IPS DF 6.9 (cell line): ENCODE data around the gene PAPOLB.

ENCODE experiments used
- DNase-seq: peaks from one replicate; pipeline ENCODE4 v3.0.0-alpha.2; 2013; ENCODE audit warnings: low read depth, low spot score
- H3K27ac ChIP-seq: one replicate; pipeline ENCODE4 v1.5.1; 2013; ENCODE audit warnings: low read length, control low read depth
- H3K27me3 ChIP-seq: 2 replicates; pipeline ENCODE4 v1.6.1; 2013; ENCODE audit warnings: mild to moderate bottlenecking, low read length; ENCODE audit not compliant: control insufficient read depth, insufficient read depth
- H3K36me3 ChIP-seq: 2 replicates; pipeline ENCODE4 v1.6.1; 2013; ENCODE audit warnings: low read length; ENCODE audit not compliant: control insufficient read depth, insufficient read depth
- H3K4me1 ChIP-seq: 2 replicates; pipeline ENCODE4 v1.6.1; 2013; ENCODE audit warnings: low read length; ENCODE audit not compliant: control insufficient read depth, insufficient read depth
- H3K4me3 ChIP-seq: 2 replicates; pipeline ENCODE4 v1.5.1; 2013; ENCODE audit warnings: mild to moderate bottlenecking, low read length
- H3K9me3 ChIP-seq: 2 replicates; pipeline ENCODE4 v1.6.1; 2013; ENCODE audit warnings: low read length, inconsistent platforms; ENCODE audit not compliant: control insufficient read depth, insufficient read depth
- WGBS: extraction: QIAGEN DNeasy Blood & Tissue Kit; methylation state at CpG from one replicate; pipeline ENCODE4 v1.1.7; 2013; ENCODE audit warnings: mixed read lengths, missing lambda C conversion rate; ENCODE audit not compliant: insufficient read length, insufficient coverage; 5-methylcytosine and 5-hydroxymethylcytosine counted together

Gene PAPOLB

DNA sequence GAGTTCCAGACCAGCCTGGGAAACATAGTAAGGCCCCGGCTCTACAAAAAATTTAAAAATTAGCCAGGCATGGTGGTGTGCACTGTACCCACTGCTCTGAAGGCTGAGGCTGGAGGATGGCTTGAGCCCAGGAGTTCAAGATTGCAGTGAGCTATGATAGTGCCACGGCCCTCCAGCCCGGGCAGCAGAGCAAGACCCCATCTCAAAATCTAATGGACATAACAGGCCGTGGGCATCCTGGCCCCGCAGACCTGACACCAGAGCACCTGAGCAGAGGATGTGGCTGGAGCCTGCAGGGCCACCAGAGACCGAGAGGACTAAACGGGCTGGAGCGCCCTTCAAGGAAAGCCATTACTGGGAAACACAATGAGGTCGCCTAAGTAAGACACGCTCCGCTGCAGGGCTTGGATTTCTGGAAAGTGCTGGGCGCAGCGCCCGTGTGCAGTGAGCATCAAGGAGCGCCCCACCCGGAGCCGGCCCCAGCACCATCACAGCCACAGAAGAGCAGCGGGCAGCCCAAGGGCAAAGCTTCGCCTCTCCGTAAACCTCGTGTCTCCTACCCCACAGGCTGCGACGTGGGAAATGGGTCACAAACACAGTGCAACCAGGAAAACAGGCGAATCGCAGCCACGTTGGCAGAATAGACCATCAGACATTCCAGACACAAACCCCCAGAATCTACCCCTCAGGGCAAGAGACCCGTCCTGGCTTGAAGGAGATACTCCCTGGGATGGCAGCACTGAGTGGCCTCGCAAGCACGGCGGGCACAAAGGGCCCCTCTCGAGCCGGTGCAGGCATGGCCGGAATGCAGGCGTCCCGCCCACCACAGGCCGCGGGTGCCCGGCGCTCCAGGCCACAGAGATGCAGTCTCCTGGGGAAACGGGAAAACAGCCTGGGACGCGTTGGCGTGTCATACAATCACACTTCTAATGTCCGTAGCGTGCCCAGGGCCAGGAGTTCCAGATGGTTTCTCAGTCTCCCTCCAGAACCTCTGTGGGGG, 16.8 kb upstream of the PAPOLB start:
- Histone ChIP-seq H3K4me1 (no peaks in the 10 kb centered on the region), H3K9me3 (peaks cover 2% of the 10 kb centered on the region; the same call in 1 of the 2 replicates), H3K27ac (no peak overlapping the region), H3K36me3 (no peaks in the 10 kb centered on the region), H3K4me3 (no peak overlapping the region), H3K27me3 (no peaks in the 10 kb centered on the region)
- no CpG with 5 or more reads among the region's 45 CpGs for WGBS
- no peak for DNase-seq

DNA sequence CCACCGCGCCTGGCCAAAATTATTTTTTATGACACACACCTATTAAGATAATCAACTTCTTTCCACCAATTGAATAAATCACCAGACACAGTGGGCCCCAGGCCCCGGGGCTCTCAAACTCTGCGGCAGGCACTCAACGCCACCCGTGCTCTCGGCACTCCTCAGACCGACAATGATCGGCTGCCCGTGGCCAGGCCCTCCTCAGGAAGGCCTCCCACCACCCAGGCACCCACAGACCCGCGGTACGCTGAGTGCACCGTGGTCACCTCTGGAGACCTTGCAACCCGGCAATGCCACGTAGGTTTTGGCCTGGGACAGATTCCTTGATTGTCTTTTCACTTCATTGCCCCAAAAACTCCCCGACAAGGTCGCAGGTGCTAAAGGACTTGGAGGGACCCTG, 14.8 kb upstream of the PAPOLB start:
- WGBS = no CpG with 5 or more reads among the region's 18 CpGs
- Histone ChIP-seq H3K36me3 (no peaks in the 10 kb centered on the region), H3K9me3 (peaks cover 4% of the 10 kb centered on the region), H3K4me3 (no peak overlapping the region), H3K27me3 (no peaks in the 10 kb centered on the region), H3K27ac (no peak overlapping the region), H3K4me1 (no peaks in the 10 kb centered on the region)
- DNase-seq = no peak

DNA sequence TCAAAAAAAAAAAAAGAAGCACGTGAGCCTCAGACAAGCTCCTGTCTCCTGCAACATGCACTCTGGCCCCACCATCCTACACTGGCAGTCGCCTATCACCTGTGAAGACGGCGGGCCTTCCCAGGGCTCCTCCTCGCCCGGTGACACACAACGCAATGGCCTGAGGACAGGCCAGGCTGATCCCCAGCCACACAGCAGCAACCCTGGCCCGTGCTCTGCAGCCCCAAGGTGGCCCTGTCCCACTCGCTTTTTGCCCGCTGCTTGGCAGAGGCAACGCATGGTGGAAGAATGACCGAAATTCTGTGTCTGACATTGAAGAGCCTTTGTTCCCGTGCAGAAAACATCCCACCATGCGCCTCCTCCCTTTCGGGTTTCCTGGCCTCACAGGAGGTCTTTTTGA, 13.6 kb upstream of the PAPOLB start:
- H3K4me1 ChIP-seq = no peaks in the 10 kb centered on the region; the same call in 1 of the 2 replicates
- no CpG with 5 or more reads among the region's 15 CpGs for whole genome bisulfite sequencing
- no peaks in the 10 kb centered on the region for H3K36me3 ChIP-seq
- no peaks in the 10 kb centered on the region for H3K27me3 ChIP-seq
- peaks cover 4% of the 10 kb centered on the region for H3K9me3 ChIP-seq
- DNase-seq = no peak
- H3K4me3 ChIP-seq = no peak overlapping the region
- no peak overlapping the region for H3K27ac ChIP-seq

DNA sequence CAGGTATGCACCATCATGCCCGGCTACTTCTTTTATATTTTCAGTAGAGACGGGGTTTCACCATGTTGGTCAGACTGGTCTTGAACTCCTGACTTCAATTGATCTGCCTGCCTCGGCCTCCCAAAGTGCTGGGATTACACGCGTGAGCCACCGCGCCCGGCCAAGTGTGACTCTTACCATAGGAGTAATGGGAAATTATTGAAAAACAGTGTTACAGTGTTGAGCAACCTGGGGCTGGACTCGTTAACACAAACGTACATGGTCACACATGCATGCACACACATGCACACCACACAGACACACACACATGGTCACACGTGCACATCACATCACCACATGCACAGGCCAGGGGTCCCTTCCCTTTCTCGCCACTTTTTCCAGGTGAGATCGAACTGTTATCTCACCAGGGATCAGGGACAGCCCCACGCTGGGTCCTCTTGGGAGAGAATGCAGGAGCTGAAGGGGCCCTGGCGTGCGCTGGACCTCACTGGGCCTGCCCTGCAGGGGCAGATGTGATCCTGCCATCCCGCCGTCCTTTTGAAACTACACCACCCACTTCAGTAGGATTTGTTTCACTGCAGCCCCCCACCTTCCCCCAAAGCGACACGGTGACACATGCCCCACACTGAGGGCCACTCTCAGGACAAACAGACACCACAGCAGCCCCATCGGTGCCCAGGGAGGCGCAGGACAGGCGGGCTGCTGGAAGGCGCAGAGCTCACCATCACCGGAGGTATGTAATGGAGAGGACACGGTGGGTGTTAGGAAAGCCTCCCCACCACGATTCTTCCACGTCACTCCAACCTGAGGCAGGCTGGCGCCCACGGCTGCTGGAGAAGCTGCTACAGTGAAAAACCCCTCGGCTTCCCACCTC, 11.5 kb upstream of the PAPOLB start:
- no CpG with 5 or more reads among the region's 31 CpGs for WGBS
- Histone ChIP-seq H3K27me3 (no peaks in the 10 kb centered on the region; the same call in 1 of the 2 replicates), H3K4me3 (no peak overlapping the region), H3K4me1 (no peaks in the 10 kb centered on the region; the same call in 1 of the 2 replicates), H3K36me3 (no peaks in the 10 kb centered on the region), H3K27ac (no peak overlapping the region), H3K9me3 (peaks cover 4% of the 10 kb centered on the region)
- no peak for DNase-seq

DNA sequence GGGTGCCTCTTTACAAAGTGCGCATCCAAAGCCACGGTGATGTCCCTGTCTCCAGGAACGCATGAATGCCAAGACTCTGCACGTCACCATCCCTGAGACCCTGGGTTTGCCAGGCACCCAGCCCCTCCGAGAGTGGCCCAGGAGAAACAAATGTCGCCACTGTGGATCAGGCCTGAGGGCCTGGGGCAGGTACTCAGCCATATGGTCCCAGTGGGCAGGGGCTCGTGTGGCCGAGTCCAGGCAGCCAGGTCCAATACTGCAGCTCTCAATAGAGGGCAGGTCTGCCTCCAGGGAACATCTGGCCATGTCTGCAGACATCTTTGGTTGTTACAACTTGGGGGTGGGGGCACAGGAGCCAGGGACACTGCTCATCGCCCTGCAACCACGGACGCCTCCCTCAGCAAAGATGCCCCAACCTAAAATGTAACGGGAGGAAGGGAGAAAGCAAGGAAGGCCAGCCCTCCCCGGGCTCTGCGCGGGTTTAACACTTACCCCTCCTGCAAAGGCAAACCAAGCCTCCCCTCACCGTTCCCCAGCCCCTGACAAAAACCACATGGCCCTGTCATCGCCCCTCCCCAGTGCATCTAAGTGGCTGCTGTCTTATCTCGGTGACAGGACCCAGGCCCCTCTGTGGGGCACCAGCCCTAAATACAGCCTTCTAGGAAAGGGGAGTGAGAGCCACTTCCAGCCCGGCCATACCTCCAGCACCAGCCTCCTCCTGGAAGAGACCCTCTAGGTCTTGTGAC, 10.3 kb upstream of the PAPOLB start:
- H3K9me3 ChIP-seq = peaks cover 4% of the 10 kb centered on the region
- H3K4me1 ChIP-seq = no peaks in the 10 kb centered on the region; the same call in 1 of the 2 replicates
- no peaks in the 10 kb centered on the region; the same call in 1 of the 2 replicates for H3K27me3 ChIP-seq
- H3K36me3 ChIP-seq = no peaks in the 10 kb centered on the region
- no CpG with 5 or more reads among the region's 19 CpGs for WGBS
- H3K27ac ChIP-seq = no peak overlapping the region
- no peak overlapping the region for H3K4me3 ChIP-seq
- no peak for DNase-seq

DNA sequence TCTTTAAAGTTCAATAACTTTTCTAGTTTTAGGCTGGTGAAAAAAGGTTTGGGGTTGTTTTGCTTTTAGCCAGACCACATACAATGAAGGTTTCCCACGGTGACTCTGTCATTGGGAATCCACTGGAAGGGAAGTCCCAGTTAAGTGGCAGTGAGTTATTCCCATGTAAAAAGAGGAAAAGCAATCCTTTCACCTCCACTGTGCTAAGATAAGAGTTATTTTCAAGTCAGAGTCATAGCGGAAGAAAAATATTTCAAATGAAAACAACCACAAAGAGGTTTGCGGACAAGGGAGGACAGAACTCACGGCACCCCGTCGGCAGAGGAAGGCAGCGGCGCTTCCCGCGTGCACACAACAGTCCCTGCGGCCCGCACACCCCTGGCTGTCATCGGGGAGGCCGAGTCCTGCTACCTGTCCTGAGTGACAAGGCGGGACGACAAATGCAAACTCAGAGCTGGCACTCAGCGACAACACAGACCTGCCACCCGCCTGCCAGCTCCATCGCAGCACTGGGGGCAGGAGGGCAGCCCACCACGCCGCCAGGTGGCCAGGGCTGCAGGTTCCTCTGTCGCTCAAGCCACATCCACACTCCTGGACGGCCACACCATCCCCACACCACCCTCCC, 9.3 kb upstream of the PAPOLB start:
- Histone ChIP-seq H3K9me3 (peaks cover 9% of the 10 kb centered on the region), H3K27me3 (no peaks in the 10 kb centered on the region; the same call in 1 of the 2 replicates), H3K4me1 (no peaks in the 10 kb centered on the region; the same call in 1 of the 2 replicates), H3K36me3 (no peaks in the 10 kb centered on the region), H3K27ac (no peak overlapping the region), H3K4me3 (no peak overlapping the region)
- no CpG with 5 or more reads among the region's 23 CpGs for WGBS
- DNase-seq = no peak

DNA sequence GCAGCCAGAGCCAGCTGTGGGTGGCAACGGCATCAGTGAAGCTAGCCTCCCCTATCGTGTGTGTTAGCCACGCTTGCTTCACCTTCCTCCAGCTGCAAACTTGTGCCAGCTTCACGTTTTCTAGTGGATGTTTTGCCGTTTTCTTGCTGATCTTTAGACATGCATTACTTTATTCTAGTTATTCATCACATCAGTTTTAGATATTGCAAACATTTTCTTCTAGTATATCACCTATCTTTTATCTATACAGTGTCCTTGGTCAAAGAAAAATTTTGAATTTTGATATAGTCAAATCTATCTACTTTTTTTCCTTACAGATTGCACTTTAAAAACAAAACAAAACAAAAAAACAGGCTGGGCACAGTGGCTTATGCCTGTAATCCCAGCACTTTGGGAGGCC, 6.7 kb upstream of the PAPOLB start:
- DNase-seq = no peak
- WGBS = no CpG with 5 or more reads among the region's 5 CpGs

DNA sequence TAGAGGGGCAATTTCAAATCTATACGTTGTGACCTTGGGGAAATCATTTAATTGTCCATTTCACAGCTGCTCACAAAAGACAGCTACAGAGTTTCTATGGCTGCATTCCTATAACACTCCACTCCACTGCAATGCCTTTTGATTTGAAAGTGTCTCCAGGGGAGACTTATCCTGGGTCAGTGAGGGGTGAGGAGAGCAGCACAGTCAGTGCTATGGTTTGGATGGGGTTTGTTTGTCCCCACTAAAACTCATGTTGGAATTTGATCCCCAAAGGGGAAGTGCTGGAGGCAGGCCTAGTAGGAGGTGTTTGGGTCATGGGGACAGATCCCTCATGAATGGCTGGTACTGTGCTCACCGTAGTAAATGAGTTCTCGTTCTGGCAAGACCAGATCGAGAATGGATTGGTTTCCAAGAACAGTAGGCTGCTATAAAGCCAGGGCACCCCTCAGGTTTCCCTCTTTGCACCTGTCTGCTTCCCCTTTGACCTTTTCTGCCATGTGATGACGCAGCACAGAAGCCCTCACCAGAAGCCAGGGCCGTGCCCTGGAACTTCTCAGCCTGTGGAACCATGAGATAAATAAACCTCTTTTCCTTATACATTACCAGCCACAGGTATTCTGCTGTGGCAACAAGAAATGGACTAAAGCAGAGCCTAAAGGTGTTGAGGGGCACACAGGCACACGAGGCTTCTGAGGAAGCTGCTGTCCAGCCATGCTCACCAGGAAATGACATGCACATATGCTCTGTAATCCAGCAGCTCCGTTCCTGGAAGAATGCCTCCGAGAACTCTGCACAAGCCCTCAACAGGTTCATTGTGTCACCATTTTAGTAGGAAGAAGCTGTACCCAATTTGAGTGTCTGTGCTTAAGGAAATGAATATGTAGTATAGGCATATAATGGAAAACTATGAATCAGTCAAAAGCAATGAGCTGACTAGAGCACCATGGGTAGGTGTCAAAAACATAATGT, 5.0 kb upstream of the PAPOLB start:
- H3K36me3 ChIP-seq = no peaks in the 10 kb centered on the region
- DNase-seq = no peak
- no peaks in the 10 kb centered on the region; the same call in 1 of the 2 replicates for H3K27me3 ChIP-seq
- H3K9me3 ChIP-seq = peaks cover 5% of the 10 kb centered on the region
- peaks cover 2% of the 10 kb centered on the region; the same call in 1 of the 2 replicates for H3K4me1 ChIP-seq
- no peak overlapping the region for H3K4me3 ChIP-seq
- WGBS = no CpG with 5 or more reads among the region's 9 CpGs
- H3K27ac ChIP-seq = no peak overlapping the region

More for the DNA sequence above, 6.7 kb upstream of the PAPOLB start:
- Histone ChIP-seq H3K9me3 (peaks cover 6% of the 10 kb centered on the region), H3K27me3 (no peaks in the 10 kb centered on the region; the same call in 1 of the 2 replicates), H3K36me3 (no peaks in the 10 kb centered on the region), H3K27ac (no peak overlapping the region), H3K4me1 (no peaks in the 10 kb centered on the region; the same call in 1 of the 2 replicates), H3K4me3 (no peak overlapping the region)

DNA sequence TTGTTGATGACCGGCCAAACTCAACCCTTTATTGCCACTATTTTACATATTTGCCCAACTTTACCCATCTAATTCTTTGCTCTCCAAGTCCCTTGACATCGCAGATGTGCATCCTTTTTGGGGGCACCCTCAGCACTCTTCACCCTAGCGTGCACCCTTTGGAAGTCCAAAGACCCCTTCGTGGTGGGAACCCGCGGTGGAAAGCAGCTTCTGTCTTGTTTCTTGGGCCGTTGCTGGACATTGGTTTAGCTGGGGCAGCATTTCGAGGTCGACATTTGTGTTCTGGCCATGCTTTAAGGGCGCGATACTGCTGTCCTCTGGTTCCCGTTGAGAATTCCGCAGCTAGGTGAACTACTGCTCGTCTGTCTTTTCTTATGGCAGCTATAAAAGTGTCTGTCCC, 326 bp upstream of the PAPOLB start:
- no peak for DNase-seq
- peak overlapping the region; percentile 52; the same call in 1 of the 2 replicates for H3K4me3 ChIP-seq
- no peak overlapping the region for H3K27ac ChIP-seq
- H3K9me3 ChIP-seq = peaks cover 5% of the 10 kb centered on the region
- H3K4me1 ChIP-seq = 0 out of 2 replicates have a peak, but pooled peaks cover 2% of the 10 kb centered on the region
- no peaks in the 10 kb centered on the region for H3K27me3 ChIP-seq
- no CpG with 5 or more reads among the region's 14 CpGs for WGBS
- no peaks in the 10 kb centered on the region for H3K36me3 ChIP-seq
